H9 (cell line): Measurements from ENCODE around the gene LARP1. TPM values are rescaled to one million over a fixed set of nuclear protein-coding genes. Genes with fewer than 3 reads are reported as not detected.

Experiments
- DNase-seq: peaks from one replicate; pipeline ENCODE4 v3.0.0-alpha.2; 2017
- H2AFZ ChIP-seq: one replicate; pipeline ENCODE4 v1.6.1; 2013; ENCODE audit warnings: mild to moderate bottlenecking, low read length, control low read depth, moderate library complexity
- H2AK5ac ChIP-seq: 2 replicates; pipeline ENCODE4 v1.6.1; 2013; ENCODE audit warnings: low read length, control low read depth, mixed read lengths; ENCODE audit not compliant: insufficient read length
- H2BK120ac ChIP-seq: one replicate; pipeline ENCODE4 v1.6.1; 2013; ENCODE audit warnings: low read depth, mild to moderate bottlenecking, low read length, control low read depth, inconsistent platforms; ENCODE audit not compliant: poor library complexity, severe bottlenecking
- H2BK12ac ChIP-seq: 2 replicates; pipeline ENCODE4 v1.6.1; 2013; ENCODE audit warnings: low read length, control low read depth, mixed read lengths, low read depth; ENCODE audit not compliant: insufficient read length
- H2BK15ac ChIP-seq: 2 replicates; pipeline ENCODE4 v1.6.1; 2013; ENCODE audit warnings: low read depth, low read length, control low read depth
- H2BK20ac ChIP-seq: one replicate; pipeline ENCODE4 v1.6.1; 2013; ENCODE audit warnings: low read depth, mild to moderate bottlenecking, low read length, control low read depth, inconsistent platforms; ENCODE audit not compliant: poor library complexity, severe bottlenecking
- H2BK5ac ChIP-seq: 2 replicates; pipeline ENCODE4 v1.6.1; 2013; ENCODE audit warnings: low read length, control low read depth, mixed read lengths; ENCODE audit not compliant: insufficient read length
- H3K14ac ChIP-seq: 2 replicates; pipeline ENCODE4 v1.6.1; 2013; ENCODE audit warnings: low read length, control low read depth; ENCODE audit not compliant: insufficient read depth
- H3K18ac ChIP-seq: 2 replicates; pipeline ENCODE4 v1.6.1; 2013; ENCODE audit warnings: low read depth, mild to moderate bottlenecking, mixed read lengths, low read length, control low read depth; ENCODE audit not compliant: insufficient read length
- H3K23ac ChIP-seq: 2 replicates; pipeline ENCODE4 v1.6.1; 2013; ENCODE audit warnings: low read length, control low read depth, mixed read lengths, low read depth; ENCODE audit not compliant: insufficient read length
- H3K23me2 ChIP-seq: 2 replicates; pipeline ENCODE4 v1.6.1; 2013; ENCODE audit warnings: low read depth, mild to moderate bottlenecking, mixed read lengths, low read length, control low read depth; ENCODE audit not compliant: insufficient read length, poor library complexity, severe bottlenecking
- H3K27ac ChIP-seq: 2 replicates; pipeline ENCODE4 v1.5.1; 2013; ENCODE audit warnings: low read length, control low read depth, mixed read lengths, low read depth; ENCODE audit not compliant: insufficient read length
- H3K27me3 ChIP-seq: 2 replicates; pipeline ENCODE4 v1.6.1; 2013; ENCODE audit warnings: low read length, control low read depth, inconsistent platforms; ENCODE audit not compliant: insufficient read depth
- H3K4ac ChIP-seq: 2 replicates; pipeline ENCODE4 v1.6.1; 2013; ENCODE audit warnings: low read depth, mild to moderate bottlenecking, control low read depth, inconsistent platforms, low read length, moderate library complexity
- H3K4me1 ChIP-seq: 2 replicates; pipeline ENCODE4 v1.6.1; 2013; ENCODE audit warnings: low read length, control low read depth, inconsistent platforms; ENCODE audit not compliant: insufficient read depth
- H3K4me2 ChIP-seq: 2 replicates; pipeline ENCODE4 v1.6.1; 2013; ENCODE audit warnings: low read length, control low read depth, mixed read lengths; ENCODE audit not compliant: insufficient read length, insufficient read depth
- H3K56ac ChIP-seq: 2 replicates; pipeline ENCODE4 v1.6.1; 2013; ENCODE audit warnings: low read depth, mild to moderate bottlenecking, mixed read lengths, low read length, control low read depth; ENCODE audit not compliant: insufficient read length
- H3K79me1 ChIP-seq: 2 replicates; pipeline ENCODE4 v1.6.1; 2013; ENCODE audit warnings: low read depth, mild to moderate bottlenecking, moderate library complexity, low read length, control low read depth, inconsistent platforms; ENCODE audit not compliant: insufficient read depth, poor library complexity, severe bottlenecking
- H3K79me2 ChIP-seq: 2 replicates; pipeline ENCODE4 v1.6.1; 2013; ENCODE audit warnings: low read length, control low read depth, inconsistent platforms; ENCODE audit not compliant: insufficient read depth
- H3K9ac ChIP-seq: 2 replicates; pipeline ENCODE4 v1.6.1; 2013; ENCODE audit warnings: low read length, control low read depth, mixed read lengths; ENCODE audit not compliant: insufficient read length; ENCODE audit errors: extremely low read depth
- H3K9me3 ChIP-seq: one replicate; pipeline ENCODE4 v1.6.1; 2013; ENCODE audit warnings: low read depth, low read length, inconsistent platforms; ENCODE audit not compliant: control insufficient read depth
- H3T11ph ChIP-seq: one replicate; pipeline ENCODE4 v1.6.1; 2013; ENCODE audit warnings: mild to moderate bottlenecking, low read length, control low read depth, inconsistent platforms
- H4K20me1 ChIP-seq: one replicate; pipeline ENCODE4 v1.6.1; 2013; ENCODE audit not compliant: control insufficient read depth, insufficient read length, insufficient read depth
- H4K5ac ChIP-seq: 2 replicates; pipeline ENCODE4 v1.6.1; 2013; ENCODE audit warnings: low read depth, mild to moderate bottlenecking, mixed read lengths, low read length, control low read depth; ENCODE audit not compliant: insufficient read length
- H4K8ac ChIP-seq: replicated peaks from 2 replicates; pipeline ENCODE4 v1.6.1; 2013; ENCODE audit warnings: low read length, control low read depth, mixed read lengths, low read depth; ENCODE audit not compliant: insufficient read length
- H4K91ac ChIP-seq: 2 replicates; pipeline ENCODE4 v1.6.1; 2013; ENCODE audit warnings: low read depth, mild to moderate bottlenecking, moderate library complexity, mixed read lengths, low read length, control low read depth; ENCODE audit not compliant: insufficient read length
- H3K27ac Mint-ChIP-seq, 3 experiments: 2 replicates in 2 of 3; 3 replicates in 1 of 3; pipeline ENCODE4 v1.8.0; 2020 to 2021; ENCODE audit warnings: mixed read lengths in 3 of 3, mild to moderate bottlenecking in 1 of 3, moderate library complexity in 1 of 3
- H3K27me3 Mint-ChIP-seq: 2 replicates; pipeline ENCODE4 v1.8.0; 2021; ENCODE audit warnings: low read depth, mild to moderate bottlenecking, moderate library complexity, mixed read lengths
- H3K36me3 Mint-ChIP-seq, 3 experiments: 2 replicates in 2 of 3; 3 replicates in 1 of 3; pipeline ENCODE4 v1.8.0; 2020 to 2021; ENCODE audit warnings: low read depth in 3 of 3, mixed read lengths in 3 of 3; ENCODE audit not compliant: insufficient read depth in 1 of 3
- H3K4me1 Mint-ChIP-seq, 2 experiments: 2 replicates each; pipeline ENCODE4 v1.8.0; 2020; ENCODE audit warnings: mixed read lengths in 2 of 2
- H3K4me3 Mint-ChIP-seq, 2 experiments: 2 replicates in 1 of 2; 3 replicates in 1 of 2; pipeline ENCODE4 v1.8.0; 2020 to 2021; ENCODE audit warnings: mild to moderate bottlenecking in 2 of 2, mixed read lengths in 2 of 2, moderate library complexity in 1 of 2
- H3K9me3 Mint-ChIP-seq, 2 experiments: 2 replicates in 1 of 2; 3 replicates in 1 of 2; pipeline ENCODE4 v1.8.0; 2020; ENCODE audit warnings: mild to moderate bottlenecking in 2 of 2, mixed read lengths in 2 of 2, moderate library complexity in 1 of 2
- CTCF ChIP-seq: fragments of 200-600 bp; sonication (generic); conservative IDR thresholded peaks from 3 replicates; pipeline ENCODE4 v1.8.0; 2021; ENCODE audit warnings: antibody characterized with exemption, mild to moderate bottlenecking
- WGBS: extraction: QIAGEN DNeasy Blood & Tissue Kit; methylation state at CpG from one replicate; pipeline ENCODE4 v1.1.7; 2013; ENCODE audit warnings: missing lambda C conversion rate, low lambda C conversion rate, mixed read lengths; ENCODE audit not compliant: insufficient read length; ENCODE audit errors: extremely low coverage; 5-methylcytosine and 5-hydroxymethylcytosine counted together
- total RNA-seq: library from RNA; stranded (reverse); gene quantifications from 2 replicates; pipeline ENCODE4 v1.2.1, GENCODE V29; 2021

LARP1 gene
- total RNA-seq, 1 experiment from 2014 or later: 405 TPM

DNA sequence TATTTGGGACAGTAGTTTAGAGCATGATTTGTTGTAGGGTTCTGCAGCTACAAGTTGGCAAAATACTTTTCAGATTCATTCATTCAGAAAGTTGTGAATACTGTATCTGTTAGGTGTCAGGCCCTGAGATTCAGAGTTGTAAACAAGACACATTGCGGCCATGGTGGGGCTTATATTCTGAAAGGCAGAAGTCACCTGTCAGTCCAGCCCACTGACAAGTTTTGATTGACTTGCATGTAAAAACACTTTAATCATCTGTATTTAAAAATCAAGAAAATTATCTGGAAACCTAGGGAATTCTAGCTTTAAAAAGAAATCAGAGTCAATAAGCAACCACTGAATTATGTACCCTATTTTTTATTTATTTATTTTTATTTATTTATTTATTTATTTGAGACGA, 13.0 kb downstream of the LARP1 start:
- Histone ChIP-seq H3K79me2 (peaks cover 90% of the 10 kb centered on the region), H4K91ac (no peak overlapping the region), H2BK5ac (no peak overlapping the region), H3K4me2 (no peak overlapping the region), H2BK120ac (no peak overlapping the region), H3T11ph (no peak overlapping the region), H3K56ac (no peak overlapping the region), H3K14ac (no peak overlapping the region), H3K27me3 (no peaks in the 10 kb centered on the region), H3K18ac (no peak overlapping the region), H2BK20ac (no peak overlapping the region), H3K4me1 (peaks cover 26% of the 10 kb centered on the region), H3K23ac (no peak overlapping the region), H2BK12ac (no peak overlapping the region), H4K5ac (no peak overlapping the region), H3K23me2 (no peaks in the 10 kb centered on the region), H4K20me1 (no peaks in the 10 kb centered on the region), H4K8ac (no peak overlapping the region), H3K27ac (no peak overlapping the region), H2AFZ (no peak overlapping the region), H2AK5ac (no peak overlapping the region), H3K4ac (no peak overlapping the region), H3K9ac (no peak overlapping the region), H3K9me3 (no peaks in the 10 kb centered on the region), H3K79me1 (peaks cover 3% of the 10 kb centered on the region), H2BK15ac (no peak overlapping the region)
- no peak for DNase-seq
- Mint-ChIP-seq H3K36me3 (peaks cover 0 to 3% (median 1%) of the 10 kb centered on the region in 3 experiments; a peak in 2 of 7 replicates), H3K27me3 (no peaks in the 10 kb centered on the region), H3K27ac (no peak overlapping the region), H3K4me1 (peaks cover 64 to 69% of the 10 kb centered on the region in 2 experiments), H3K9me3 (no peaks in the 10 kb centered on the region), H3K4me3 (no peak overlapping the region)
- no CpG with 5 or more reads among the region's 2 CpGs for WGBS
- TF ChIP-seq CTCF: no peak
